ENCODE results near the gene ZNF280D.

The ZNF280D gene

DNA sequence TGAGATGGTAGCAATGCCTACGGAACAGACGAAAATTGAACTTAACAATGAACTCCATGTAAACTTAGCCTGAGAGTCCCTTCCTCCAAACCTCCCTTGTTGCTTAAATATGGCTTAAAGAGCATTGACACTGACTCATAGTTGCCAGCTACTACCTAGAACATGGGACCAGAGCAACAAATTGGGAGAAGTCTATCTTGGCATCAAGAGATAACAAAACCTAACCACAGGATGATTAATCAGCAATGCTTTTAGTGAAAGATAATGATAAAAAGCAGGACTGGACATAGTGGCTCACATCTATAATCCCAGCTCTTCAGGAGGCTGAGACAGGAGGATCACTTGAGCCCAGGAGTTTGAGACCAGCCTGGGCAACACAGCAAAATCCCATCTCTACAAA is 150.5 kb downstream of the ZNF280D start:
- TF ChIP-seq SUZ12 (IDR thresholded peaks at IDR 0.05; ENCODE audit: extremely low read depth, insufficient read depth, insufficient read length) (no peak), YY1 (IDR thresholded peaks at IDR 0.05; ENCODE audit: insufficient read depth, insufficient read length) (no peak), ZNF274 (IDR thresholded peaks at IDR 0.05; ENCODE audit: low read depth, low read length) (no peak)
- peaks cover 4% of the 10 kb centered on the region; the same call in 1 of the 2 replicates for H3K9me3 ChIP-seq (ENCODE audit: insufficient read depth, low read length)
- no peak overlapping the region for H3K4me3 ChIP-seq (ENCODE audit: insufficient read length, low read depth)
- H3K36me3 ChIP-seq (ENCODE audit: insufficient read depth, insufficient read length, low read length): no peaks in the 10 kb centered on the region
- H3K27me3 ChIP-seq (ENCODE audit: insufficient read depth, insufficient read length): no peaks in the 10 kb centered on the region
- H3K9ac ChIP-seq (ENCODE audit: insufficient read length, low read depth): no peak overlapping the region
- H3K4me1 ChIP-seq (ENCODE audit: insufficient read depth, insufficient read length): no peaks in the 10 kb centered on the region
- DNase-seq (ENCODE audit: low read depth, low spot score): no peak
